Left ventricle myocardium superior (tissue), 1 donor: ENCODE data around the gene NPAS3. TPM values are rescaled to one million over a fixed set of nuclear protein-coding genes. Genes with fewer than 3 reads are reported as not detected.

Experiments used
- ATAC-seq: fragments of 200-7000 bp; cut with Tn5 transposase; one replicate; pipeline ENCODE4 v1.9.1; 2020; ENCODE audit warnings: mild to moderate bottlenecking, moderate library complexity
- DNase-seq: peaks from one replicate; pipeline ENCODE4 v3.0.0-alpha.2; 2020
- intact Hi-C: fragments of 100-400 bp; cut with micrococcal nuclease; formaldehyde crosslinking; loops from one replicate; pipeline ENCODE4 v1.11.0; 2022
- total RNA-seq: library from RNA; stranded (reverse); fragmentation: NEBNext Ultra II Directional; extraction: Animal tissue kit (Norgen Biotek cat#: 25700); gene quantifications from one replicate; pipeline ENCODE4 v1.2.1, GENCODE V29; 2021
- donor health status: DM: no; HTN: yes; CAD: no; lungs with severe emphysema.

Gene NPAS3
- total RNA-seq, 1 donor from 2014 or later = 1.1 TPM

DNA sequence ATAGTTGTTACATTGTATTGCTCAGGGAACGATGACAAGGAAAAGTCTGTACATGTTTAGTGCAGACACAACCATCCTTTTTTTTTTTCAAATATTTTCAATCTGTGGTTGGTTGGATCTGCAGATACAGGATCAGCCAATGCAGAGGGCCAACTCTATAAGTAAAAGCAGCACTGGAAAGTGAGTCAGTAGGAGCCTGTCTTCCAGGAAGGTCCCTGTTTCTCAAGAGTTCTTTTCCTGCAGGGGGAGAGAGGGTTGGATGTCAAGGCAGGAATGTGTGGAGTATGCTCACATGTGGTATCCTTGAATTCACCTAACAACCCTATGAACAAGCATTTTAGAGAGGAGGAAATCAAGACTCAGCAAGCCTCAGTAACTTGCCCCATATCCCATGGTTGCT lies 409.1 kb downstream of the NPAS3 start:
- ATAC-seq (no peak), DNase-seq (no peak)
- intact Hi-C loops = no loop called here

DNA sequence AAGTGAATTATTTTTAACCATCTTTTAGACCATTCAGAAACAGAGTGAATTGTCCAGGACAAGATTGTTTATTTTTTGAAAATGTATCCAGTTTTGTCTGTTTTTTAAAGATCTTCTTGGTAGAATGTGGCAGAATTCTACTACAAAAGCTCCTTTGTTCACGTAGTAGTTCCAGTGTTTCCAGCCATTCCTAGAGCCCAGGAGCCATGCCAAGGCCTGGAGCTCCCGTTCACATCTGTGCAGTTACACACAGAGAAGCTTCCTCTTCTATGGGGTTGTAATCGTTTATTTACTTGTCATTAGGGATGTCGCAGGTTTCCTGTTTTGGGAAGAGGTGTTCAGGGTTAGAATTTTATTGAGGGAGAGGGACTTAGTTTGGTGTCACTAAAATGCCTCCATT lies 409.8 kb downstream of the NPAS3 start:
- no peak for DNase-seq
- no peak for ATAC-seq
- intact Hi-C loops = no loop called here

DNA sequence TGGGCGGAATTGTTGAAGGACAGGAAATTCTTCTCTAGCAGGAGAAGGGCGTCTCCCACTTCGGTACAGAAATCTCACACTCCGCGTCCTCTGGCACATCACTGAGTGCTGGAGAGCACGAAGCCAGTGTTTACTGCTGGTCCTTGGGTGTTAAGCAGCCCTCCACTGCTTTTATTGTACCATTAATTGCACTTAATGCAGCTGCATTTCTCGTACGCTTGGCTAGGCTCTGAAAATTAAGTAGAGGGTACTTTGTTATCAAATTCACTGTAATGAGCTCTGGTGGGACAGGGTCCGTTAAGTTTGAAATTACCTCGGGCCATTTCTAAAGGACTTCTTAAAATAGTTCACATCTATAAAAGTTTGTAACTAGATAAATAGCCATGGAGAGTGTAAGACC lies 411.2 kb downstream of the NPAS3 start:
- no peak for DNase-seq
- intact Hi-C loops = no loop called here
- ATAC-seq = no peak

DNA sequence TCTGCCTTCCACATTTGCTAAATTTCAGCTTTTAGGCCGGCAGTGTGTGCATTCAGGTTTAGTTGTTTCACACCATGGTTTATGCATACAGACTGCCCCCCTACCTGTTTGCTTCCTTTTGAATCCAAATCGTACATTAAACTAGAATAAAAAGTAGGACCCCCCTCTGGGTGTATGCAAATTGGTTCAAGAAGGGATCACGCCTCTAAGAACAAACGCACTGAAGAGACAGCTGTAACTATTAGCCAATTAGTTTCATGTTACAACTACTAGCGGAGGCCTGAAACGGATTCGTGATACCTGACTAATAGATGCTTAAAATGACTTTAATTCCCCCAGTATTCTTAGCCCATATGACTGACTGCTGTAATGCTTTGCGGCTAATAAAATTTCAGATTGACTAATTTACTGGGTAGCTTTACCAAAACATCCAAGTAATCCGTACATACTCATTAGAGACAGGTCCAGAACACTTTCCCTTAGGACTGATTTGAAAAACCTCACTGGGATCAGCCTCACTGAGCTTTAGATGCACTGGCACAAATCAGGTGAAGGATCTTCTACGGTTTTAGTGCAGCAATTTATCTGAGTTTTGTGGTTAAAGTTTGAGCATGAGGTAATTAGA lies 411.8 kb downstream of the NPAS3 start:
- no peak for ATAC-seq
- no peak for DNase-seq
- intact Hi-C loops = no loop called here

DNA sequence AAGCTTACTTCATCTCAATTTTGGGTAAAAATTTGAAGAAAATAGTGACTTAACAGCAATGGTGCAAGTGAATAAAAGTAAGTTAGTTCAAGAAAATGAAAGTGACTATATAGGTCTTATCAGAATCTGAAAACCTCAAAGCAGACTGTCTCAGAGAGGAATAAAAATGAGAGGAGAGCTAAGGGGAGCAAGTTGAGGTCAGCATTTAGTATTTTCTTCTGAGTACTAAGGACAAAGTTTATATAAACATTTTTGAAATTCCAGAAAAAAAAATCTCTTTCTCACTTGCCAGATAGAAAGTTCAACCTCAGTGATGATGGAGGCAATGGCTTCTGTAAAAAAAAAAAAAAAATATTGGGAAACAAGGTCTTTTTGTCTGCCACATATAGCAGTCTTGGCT lies 414.1 kb downstream of the NPAS3 start:
- intact Hi-C loops = no loop called here
- ATAC-seq = no peak
- DNase-seq = no peak

DNA sequence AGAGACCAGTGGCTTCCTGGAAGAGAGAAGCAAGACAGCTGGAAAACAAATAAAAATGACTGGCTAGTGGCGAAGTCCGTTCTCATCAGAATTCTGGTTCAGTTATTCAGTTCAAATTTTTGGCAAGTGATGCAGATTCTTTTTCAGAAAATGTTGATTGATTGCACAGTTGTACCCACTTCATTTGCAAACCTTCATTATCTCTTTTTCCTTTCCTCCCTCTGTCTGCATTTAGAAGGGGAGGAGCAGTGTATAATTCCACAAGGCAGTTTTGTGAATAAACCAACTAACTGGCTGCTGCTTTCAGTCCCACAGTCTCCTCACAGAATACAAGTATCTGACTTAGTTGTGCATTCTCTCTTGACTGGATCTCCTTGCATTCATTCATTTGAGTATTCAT lies 417.5 kb downstream of the NPAS3 start:
- ATAC-seq = no peak
- no peak for DNase-seq
- intact Hi-C loops = no loop called here

DNA sequence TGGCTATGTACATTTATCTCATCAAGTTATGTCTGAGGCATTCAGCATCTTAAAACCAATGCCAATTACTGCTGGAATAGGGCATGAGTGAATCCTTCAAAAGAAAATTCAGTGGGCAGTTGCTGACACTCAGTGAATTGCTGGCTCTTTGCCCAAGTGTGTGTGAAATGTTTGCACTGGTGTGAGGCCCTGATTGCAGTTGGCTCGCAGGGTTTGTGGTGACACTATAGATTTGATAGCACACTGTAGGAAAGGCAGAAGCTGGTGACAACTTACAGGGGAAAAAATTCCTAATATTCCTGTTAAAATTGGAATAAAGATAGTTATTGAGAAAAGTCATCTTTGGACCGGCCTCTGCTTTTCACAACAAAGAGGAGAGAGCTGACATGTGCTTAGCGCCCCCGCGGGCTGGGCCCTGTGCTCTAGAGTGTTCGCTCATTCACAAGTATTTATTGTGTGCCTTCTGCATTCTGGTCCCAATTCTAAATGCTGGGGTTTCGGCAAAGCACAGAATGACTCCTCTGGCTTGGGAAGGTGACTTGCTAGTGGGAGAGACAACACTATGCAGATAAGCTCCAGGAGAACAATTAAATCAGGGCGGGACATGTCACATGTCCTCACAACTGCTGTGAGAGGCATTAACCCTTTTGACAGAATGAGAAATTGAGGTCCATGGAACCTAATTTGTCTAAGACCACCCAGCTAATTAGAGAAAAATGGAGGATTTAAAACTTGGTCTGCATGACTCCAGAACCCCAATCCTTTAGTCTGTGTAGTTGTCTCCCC lies 418.7 kb downstream of the NPAS3 start:
- DNase-seq (no peak), ATAC-seq (peak; percentile 19)
- intact Hi-C loops = no loop called here

DNA sequence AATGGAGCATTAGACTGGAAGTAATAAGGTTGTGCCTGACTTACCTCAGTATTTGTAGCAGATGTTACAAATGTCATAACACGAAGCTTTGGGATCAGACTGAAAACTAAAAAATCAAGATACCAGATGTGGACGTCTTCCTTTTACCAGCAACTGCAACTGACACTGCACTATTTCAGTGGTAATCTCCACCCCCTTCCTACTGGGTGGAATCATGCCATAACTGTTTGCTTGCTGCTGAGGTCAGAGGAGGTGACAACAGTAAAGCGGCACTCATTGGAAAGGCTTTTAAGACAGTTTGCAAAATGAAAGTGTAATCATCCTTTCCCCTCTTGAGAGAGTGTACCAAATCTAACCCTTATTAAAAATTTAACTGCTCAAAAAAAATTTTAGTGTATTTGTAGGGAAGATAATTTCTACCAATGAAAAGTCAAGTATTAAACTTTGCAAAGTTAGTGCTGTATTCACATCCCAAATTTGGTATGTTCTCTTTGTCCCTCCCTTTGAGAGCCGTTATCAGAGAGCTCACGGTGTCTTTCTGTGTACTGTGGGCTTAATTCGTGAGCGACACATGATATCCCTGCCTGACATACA lies 420.7 kb downstream of the NPAS3 start:
- intact Hi-C loops = no loop called here
- DNase-seq = no peak
- ATAC-seq = no peak

DNA sequence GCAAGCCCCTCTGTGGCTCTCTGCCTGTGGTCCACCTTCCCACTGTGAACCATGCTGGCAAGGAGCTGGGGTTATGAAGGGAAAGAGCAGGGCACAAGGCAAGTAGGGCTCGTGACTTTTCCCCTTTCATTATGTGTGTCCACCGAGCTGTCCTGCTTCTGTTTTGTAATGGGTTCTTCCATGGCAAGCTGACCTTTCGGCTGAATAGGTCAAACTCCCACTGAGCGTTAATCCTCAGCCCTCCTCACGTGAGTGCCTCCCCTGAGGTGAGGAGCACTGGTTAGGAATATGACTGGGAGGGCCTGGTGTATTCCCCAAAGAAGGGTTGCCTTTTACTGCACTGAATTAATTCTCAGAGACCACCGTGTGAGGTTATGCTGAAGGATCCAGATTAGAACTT lies 424.3 kb downstream of the NPAS3 start:
- intact Hi-C loops = no loop called here
- ATAC-seq (no peak), DNase-seq (no peak)

DNA sequence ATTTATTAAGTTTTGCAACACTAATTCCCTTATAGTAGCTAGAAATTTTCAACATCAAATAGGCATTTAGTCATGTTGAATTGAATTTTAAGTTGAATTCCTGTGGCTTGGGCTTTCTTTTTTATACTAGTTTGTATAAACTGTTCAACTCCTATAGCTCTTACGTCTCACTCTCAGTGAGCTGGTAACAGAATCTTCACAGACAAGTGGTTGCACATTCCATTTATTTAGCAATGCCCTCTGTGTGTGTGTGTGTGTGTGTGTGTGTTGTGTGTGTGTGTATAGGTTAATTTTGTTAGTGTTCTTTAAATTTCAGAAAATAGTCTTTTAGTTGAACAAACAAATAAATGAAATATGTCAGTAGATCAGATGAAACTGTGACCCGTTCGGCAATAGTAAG lies 425.0 kb downstream of the NPAS3 start:
- intact Hi-C loops = no loop called here
- DNase-seq (no peak), ATAC-seq (no peak)

DNA sequence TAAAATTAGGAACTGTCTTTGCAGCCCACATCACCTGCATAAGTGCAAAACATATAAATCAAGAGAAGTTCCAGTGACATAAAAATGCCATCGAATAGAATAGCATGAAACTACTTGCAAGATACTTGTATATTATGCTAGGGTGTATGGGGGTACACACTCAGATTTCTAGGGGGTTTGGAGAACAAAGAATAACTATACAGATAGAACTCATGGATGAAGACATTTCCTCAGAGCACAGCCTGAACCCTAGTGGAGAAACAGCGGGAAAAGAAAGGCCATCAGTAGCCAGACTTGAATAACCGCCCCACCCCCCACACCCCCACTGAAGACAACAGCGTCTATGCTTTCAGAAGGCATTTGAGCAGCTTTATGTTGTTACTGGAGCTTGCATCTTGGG lies 425.8 kb downstream of the NPAS3 start:
- no peak for ATAC-seq
- intact Hi-C loops = no loop called here

DNA sequence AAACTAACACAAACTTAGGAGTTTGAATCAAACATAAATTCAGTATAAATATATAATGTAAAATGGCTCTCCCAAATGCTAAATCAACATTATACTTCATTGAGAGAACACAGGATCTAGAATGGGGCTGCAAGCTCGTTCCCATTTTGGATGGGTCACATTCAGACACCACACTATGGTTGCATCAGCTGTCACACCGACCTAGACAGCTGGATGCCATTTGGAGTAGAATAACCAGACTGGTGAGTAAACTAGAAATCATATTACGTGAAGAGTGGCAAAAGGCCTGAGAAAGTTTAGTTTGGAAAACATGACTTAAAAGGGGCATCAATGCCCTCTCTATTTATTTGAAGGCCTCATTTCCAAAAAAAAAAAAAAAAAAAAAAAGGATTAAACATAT lies 430.4 kb downstream of the NPAS3 start:
- ATAC-seq (no peak), DNase-seq (no peak)
- intact Hi-C loops = no loop called here

More for the DNA sequence above, 425.8 kb downstream of the NPAS3 start:
- DNase-seq = no peak

DNA sequence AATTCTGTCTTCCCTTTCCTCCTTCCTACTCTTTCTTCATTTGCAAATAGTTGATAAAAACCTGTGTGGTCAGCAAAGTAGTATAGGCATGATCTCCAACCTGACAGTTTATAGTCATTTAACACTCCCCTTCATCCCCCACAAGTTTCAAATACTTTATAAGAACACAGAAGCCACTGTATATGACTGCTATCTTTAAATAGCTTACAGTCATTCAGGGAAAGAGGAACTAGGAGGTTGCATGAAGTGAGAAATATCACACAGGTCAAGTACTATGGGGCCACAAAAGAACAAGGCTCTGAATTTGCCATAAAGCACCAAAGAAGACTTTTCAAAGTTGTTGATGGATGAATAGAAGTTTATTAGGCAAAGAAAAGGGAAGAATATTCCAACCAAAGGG lies 431.3 kb downstream of the NPAS3 start:
- DNase-seq = no peak
- ATAC-seq = no peak
- intact Hi-C loops = no loop called here

DNA sequence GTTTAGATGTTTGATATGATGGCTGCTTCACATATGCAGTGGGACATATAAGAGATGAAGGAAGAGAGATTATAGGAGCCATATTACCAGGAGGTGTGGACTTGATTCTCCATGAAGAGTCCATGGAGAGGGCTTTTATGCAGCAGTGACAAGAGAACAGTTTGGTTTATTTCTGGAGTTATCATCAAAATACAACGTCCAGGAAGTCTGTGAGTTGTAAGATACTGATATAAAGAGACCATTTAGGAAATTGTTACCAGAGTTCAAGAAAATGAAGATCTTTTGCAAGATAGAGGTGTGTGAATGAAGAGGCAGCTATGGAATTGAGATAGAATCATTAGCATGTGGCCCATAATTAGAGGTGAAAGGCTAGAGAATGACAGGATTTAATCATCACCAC lies 431.7 kb downstream of the NPAS3 start:
- DNase-seq = no peak
- no peak for ATAC-seq
- intact Hi-C loops = no loop called here

DNA sequence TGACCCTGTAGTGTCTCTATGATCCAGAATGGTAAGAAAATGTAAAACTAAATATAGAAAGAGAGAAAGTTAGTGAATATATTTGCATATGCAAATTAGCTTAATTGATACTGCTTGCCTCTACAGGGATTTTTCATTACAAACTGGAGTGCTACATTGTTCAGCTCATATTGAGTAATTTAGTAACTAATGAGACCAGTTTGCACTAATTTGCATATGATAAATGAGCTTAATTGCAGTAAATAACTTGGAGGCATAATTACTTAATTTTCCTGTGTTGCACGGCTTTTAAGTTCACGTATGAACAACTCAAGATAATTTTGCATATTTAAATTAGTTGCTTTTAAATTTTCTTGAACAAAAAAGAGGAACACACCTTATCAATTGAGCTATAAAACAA lies 436.5 kb downstream of the NPAS3 start:
- intact Hi-C loops = no loop called here
- ATAC-seq (no peak), DNase-seq (no peak)

DNA sequence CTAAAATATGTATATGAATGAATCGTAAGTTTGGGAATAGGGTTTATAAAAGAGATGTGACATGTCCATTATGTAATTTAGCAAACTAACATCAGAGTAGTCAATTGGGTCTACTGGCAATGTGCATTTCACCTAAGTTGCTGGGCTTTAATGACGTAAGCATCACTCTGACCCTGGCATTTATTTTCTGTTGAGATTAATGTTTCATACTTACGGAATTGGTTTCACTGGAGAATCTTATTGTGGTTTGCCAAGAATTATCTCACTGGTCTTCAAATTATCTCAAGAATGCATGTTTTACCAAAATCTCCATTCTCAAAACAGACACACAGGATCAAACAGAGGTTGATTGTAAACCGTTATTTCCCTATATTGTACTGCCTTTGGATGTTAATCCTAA lies 437.1 kb downstream of the NPAS3 start:
- intact Hi-C loops = no loop called here
- DNase-seq (no peak), ATAC-seq (no peak)

DNA sequence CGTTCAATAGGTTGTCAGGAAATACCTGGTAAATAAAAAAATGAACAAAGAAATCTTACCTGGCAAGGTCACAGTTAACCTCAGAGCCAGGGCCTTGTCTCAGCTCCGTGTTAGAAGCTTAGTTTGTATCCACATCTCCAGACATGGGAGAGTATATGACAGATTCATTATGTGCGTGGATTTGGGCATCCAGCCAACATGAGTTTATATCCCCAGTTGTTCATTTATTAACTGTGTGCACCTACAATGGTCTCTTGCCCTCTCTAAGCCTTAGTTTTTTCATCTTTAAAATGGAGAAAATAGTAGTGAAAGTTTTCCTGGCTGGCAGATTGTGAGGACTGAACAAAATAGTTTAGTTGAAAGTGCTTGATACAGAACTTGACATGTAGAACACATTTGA lies 437.8 kb downstream of the NPAS3 start:
- intact Hi-C loops = no loop called here
- ATAC-seq (no peak), DNase-seq (no peak)

DNA sequence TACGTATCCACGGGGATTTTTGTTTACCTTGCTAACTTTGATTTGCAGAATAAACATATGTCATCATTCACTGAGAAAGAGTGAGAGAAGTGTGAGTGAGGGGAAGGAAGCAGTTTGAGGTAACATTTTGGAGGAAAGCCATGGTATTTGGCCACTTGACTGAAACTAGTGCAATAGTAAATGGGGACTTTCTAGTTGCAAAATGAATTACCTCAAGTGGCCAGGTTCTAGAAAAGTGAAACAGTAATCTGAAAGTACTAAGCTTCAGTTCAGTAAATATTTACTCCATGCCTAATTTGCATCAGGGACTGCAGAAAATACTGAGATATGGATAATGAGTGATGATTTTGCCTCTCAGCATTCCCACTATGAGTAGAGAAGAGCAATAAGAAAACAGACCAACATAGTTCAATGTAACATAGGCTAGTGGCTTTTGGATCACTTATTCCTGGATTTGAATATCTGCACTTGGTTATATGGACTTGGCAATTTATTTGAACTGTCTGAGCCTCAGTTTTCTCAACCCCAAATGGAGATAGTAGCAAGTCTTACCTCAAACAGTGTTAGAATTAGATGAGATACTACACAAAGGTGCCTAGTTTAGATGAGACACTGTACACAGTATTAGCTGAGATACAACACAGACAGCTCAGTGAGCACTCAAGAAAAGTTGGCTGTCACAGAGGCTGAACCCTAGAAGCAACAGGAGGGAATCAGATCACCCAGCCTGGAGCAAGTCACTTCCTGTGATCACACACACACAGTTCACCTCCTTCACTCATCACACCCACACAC lies 439.1 kb downstream of the NPAS3 start:
- ATAC-seq (no peak), DNase-seq (no peak)
- intact Hi-C loops = no loop called here

DNA sequence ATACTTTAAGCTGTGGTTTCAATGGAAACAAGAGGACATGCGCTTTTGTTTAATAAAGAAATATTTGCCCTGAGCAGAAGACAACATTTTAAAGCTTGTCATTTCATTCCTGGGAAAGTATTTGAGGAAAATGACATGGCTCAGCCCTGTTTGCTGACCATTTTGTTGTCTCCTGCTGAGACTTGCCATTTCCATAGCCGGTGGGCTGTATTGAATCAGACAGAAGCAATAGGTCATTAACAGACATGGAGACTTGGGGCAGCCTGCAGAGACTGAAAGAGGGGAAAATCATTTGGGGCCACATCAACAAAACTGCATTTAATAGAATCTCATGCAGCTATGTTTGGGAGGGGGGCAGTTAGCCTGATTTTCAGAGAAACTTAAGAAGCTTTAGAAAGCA lies 443.0 kb downstream of the NPAS3 start:
- DNase-seq = no peak
- intact Hi-C loops = no loop called here
- ATAC-seq = no peak

DNA sequence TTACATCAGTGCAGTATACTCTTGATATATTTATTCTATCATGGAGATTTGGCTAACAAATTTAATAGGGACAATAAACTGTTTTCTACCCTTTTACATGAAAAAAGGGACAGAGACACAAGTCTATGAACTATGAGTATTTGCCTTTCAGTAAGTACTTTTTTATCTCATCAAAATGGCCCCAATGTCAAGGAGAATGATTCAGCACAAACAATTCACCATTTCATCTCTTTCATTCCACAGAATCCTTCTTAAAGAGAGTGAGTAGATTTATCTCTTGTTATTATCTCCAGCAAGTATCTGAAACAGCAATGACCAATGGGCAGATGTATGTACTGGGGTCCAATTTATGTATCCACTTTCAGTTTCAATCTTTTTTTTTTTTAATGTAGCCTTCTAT lies 447.5 kb downstream of the NPAS3 start:
- DNase-seq (no peak), ATAC-seq (no peak)
- intact Hi-C loops = no loop called here
